GM18868 (cell line): ENCODE results near the gene PLPPR5.
"Not testable (repeated sequence)": the region's sequence is repeated elsewhere in the genome, so short reads cannot be mapped to it uniquely, and the experiment has no call there.

Experiments used
- ATAC-seq: cut with Tn5 transposase; IDR thresholded peaks from one replicate; pipeline ENCODE4 v1.9.1; 2021; ENCODE audit warnings: mild to moderate bottlenecking, moderate library complexity; ENCODE audit not compliant: unreplicated experiment

PLPPR5 gene, protein sequence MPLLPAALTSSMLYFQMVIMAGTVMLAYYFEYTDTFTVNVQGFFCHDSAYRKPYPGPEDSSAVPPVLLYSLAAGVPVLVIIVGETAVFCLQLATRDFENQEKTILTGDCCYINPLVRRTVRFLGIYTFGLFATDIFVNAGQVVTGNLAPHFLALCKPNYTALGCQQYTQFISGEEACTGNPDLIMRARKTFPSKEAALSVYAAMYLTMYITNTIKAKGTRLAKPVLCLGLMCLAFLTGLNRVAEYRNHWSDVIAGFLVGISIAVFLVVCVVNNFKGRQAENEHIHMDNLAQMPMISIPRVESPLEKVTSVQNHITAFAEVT

DNA sequence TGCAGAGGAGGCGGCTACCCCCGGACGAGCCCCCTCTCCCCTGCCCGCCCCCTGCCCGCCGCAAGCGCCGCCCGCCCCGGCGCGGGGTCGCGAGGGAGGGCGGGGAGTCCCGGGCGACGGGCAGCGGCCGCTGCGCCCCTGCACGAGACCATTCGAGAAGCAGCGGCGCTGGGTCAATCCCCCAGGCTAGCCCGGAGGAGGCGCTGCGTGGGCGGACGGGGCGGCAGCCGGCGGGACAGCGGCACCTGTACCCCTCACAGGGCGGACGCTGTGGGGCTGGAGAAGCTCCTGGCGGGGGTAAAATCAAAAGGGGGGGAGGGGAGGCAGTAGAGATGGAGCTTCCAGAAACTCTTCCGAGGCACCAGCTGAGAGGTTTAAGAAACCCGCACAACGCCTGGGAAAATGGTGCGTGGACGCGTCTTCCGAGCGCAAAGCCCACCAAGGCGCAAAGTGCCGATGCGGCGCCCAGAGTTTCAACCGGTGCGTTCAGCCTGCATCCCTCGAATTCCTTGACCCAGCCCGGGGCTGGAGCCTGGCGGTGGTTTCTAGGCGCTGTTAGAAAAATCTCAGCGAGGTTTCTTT is at the start of gene PLPPR5:
Gene PLPPR5, minus strand, starts transcription at position 1 of the 582 bp plus-strand sequence. CDS start 190 bp downstream, outside the sequence.
- ATAC-seq = peak; percentile 33

DNA sequence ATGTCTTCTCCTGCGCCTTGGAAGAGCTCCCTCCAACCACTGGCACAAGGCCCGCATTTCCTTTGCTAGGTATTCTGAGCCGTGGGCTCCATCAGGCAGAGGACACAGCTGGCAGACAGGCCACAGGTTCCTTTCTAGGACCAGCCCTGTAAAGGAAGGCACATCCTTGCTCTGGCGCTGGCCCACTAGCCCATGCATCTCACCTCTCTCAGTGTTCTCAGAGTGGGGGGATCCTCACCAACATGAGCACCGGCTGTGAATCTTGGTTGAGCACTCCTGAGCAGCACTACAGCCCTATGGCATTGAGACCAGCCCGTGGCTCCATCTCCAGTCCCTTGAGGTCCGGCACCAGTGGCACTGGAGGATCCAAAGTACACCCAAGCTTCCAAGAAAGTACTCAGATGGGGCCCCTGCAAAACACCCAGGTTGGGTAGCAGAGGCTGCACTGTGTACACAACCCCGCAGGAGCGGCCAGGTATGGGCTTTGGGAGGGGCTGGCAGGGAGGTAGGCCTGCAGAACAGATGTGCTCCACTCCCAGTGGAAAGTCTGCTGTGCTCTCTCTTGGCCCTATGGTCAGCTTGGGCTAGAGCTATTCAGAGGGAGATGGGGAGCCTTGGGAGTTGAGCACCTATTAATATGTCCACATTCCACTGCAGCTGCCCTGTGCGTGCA is 47.1 kb upstream of the PLPPR5 start:
- no peak for ATAC-seq

DNA sequence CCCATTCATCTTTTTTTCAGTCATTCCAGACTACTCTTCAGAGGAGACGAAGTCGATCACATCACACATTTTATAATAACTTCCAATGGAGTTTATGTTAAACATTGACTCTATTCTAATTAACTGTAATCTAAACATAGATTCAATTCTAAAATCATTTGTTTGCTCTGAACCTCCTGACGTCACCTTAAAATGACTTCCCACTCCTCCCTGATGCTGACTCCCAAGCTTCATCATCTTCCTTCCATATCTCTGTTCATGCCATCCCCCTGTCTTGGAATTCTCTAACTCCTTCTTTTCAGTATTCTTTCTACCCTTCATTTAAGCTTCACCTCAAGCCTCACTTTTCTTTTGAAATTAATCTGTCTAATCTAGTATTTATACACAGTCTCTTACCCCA is 45.1 kb upstream of the PLPPR5 start:
- no peak for ATAC-seq

DNA sequence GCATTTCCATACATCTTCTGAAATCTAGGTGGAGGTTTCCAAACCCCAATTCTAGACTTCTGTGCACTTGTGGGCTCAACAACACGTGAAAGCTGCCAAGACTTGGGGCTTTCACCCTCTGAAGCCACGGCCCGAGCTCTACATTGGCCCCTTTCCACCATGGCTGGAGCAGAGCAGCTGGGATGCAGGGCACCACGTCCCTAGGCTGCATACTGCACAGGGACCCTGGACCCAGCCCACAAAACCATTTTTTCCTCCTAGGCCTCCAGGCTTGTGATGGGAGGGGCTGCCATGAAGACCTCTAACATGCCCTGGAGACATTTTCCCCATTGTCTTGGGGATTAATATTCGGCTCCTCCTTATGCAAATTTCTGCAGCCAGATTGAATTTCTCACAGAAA is 32.1 kb upstream of the PLPPR5 start:
- not testable (repeated sequence) for ATAC-seq

DNA sequence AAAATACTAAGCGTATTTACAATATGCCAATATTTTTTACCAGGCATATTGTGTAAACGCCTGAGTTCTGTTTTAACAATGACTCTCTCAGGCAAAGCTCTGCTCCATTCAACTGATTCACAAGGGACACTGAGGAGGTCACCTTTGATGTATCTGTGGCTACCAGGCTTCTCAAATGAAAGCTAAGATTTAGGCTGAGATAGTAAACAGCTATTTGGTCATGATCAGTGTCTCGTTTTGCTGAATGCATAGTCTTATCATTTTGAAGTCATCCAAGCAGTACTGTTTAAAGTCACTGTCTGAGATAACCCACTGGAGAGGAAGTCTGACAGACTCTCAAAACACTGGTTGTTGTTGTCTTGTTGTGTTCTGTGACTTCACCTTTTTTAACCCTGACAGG is 13.7 kb upstream of the PLPPR5 start:
- no peak for ATAC-seq

DNA sequence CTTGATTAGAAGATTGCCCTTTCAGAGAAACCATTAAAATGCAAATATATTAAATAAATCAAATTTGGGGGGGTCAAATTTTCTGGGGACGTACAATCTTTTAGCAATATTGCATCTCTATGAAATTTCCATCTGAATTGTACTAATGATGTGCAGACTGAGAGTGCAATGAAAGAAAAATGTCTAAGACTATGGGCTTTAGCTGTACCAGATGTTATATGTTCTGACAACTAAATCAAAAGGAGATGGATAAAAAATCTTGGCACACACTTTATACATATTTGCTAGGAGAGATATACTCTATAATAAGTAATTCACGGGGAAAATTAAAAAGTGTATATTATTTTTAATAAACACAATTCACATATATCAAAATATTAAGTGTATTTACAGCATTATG is 13.0 kb upstream of the PLPPR5 start:
- no peak for ATAC-seq

DNA sequence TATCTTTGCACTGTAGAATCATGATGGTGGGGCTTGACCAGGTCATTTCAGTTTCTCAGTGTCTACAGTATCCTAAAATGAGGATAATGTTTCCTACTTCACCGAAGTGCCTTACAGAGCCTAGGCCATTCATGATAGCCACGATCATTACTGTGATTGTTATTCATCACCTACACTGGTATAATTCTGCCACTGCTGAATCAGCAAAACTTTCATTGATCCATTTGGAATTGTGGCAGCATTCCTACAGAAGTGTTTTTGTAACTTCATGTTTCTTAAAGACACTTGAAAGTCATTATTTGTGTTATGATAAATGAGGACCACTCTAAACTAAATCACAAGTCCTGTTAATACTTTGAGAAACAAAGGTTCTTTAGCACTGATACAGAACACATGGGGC is 6.0 kb upstream of the PLPPR5 start:
- no peak for ATAC-seq

DNA sequence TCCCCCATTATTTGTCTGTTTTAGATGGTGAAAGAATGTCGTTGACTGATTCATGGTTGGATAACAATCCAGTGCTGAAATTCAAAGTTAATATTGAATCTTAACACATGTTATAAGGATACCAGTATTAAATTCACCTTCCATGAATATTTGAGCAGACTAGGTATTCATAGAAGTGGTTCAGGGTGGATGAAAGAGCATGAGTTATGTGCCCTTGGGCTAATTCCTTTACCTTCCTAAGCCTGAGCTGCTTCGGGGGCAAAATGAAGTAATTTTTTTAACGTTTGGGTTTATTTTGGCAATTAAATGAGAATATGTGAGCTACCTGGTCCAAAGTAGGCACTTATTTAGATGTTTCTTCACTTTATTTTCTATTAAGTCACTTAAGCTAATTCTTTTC is 2.7 kb upstream of the PLPPR5 start:
- no peak for ATAC-seq

DNA sequence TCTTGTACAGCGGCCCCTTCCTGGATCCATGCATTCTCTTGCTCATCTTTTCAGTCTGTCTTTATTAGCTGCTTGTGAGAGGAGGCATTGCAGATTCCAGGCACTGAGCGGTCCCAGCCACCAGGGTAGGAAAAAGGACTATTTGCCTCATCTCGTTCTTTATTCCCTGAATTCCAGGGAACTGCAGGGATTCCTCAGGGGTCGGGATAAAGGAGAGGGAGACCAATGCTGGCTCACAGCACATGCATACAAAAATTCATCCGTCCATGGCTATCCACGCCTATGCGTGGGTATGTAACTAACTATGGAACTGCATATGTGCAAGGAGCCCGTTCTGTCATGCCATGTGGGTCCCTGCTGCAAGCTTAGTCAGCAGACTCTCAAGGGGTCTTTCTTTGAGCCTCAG is 879 bp upstream of the PLPPR5 start:
- no peak for ATAC-seq

DNA sequence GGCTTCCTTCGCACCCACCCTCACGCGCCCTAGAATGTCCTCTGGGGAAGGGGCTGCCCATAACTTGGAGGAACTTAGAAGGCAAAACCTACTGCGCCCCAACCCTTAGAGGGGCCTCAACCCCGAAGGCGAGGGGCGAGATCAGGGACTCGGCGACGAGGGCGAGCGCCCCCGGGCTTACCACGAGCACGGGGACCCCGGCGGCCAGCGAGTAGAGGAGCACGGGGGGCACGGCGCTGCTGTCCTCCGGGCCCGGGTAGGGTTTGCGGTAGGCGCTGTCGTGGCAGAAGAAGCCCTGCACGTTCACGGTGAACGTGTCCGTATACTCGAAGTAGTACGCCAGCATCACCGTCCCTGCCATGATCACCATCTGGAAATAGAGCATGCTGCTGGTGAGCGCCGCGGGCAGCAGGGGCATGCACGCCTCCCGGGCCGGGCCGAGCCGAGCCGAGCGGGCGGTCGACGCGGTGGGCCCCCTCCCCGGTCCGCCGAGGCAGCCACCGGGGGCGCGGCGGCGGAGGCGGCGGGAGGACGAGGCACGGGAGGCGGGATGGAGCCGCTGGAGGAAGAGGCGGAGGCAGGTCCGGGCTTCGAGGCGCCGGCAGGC is 304 bp downstream of the PLPPR5 start:
- peak; percentile 39 for ATAC-seq

DNA sequence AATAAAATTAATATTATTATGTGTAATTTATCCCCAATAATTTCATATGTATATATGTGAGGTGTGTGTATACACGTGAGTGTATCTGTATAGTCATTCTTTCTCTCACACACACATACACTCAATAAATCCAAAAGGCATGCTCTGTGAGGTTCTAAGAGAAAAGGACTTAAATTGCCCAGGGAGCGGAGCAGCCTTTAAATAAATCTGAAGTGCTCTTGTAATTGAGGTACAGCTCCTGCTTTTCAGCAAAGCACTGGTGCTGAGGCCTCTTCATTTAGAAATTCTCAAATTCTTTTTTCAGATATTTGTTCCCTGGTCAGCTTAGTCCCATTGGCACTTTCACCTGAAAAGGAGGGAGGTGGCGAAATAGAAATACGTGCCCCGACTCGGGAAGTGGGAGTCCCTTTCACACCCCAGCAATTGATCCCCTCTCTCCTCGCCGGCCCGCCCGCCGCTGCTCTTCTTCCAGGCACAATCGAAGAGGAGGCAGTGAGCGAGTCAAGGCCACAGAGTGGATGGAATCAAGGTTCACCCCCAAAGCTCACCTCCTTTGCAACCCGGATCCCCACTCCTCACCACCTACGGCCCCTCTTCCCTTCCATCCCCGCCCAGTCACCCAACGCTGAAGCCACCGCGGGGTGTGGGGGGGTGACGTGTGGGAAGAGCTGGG is 944 bp downstream of the PLPPR5 start:
- no peak for ATAC-seq

DNA sequence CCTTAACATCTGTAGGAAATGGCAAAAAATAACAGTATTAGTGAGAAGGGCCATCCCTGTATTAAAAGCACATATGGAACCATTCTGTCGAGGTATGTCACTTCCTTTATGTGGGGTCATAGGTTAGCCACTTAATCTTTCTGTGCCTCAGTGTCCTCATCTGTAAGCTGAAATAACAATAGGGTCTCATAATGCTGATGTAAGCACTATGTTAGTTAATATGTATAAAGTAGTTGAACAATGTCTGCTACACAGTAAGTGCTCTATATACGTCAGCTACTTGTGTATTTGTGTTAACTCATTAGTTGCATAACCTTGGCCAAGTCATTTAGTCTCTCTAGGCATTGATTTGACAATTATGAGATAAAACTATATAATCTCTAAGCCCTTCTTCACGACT is 11.8 kb downstream of the PLPPR5 start:
- ATAC-seq = no peak

DNA sequence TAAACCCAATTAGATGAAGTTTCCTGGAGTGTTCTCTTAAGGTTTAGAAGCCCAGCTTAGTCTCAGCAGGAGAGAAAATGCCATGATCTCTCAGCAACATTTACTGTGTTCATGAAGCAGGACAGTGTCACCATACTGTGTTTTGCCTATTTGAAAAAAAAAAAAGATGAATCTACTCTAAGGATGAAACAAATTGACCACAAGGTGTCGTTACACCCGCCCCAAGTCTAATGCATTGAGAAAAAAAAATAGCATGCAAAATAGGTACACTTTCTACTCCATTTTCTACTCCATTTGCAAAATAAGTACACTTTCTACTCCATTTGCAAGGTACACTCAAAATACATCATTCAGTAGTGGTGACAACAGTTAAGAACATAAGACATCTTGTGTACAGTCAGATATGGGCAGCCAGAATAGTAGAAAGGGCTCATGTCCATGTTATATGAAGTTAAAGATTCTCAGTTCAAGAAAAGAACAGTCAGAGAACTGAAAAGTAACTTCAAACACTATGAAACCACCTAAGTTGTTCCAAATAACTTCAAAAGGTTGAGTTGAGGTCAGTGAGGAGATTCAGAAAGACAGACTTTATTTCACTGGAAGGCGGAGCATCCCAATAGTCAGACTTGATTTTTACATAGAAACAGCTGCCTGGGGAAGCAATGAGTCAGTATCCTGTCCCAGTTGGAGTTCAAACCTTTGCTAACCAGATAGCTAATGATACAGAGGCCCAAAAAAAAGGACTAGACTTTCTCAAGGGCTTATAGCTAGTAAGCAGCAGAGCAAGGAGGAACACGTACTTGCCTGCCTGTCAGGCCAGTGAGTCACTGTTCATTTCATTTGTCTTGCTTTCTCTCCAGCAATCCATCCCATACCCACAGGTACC is 13.3 kb downstream of the PLPPR5 start:
- ATAC-seq = peak; percentile 75

DNA sequence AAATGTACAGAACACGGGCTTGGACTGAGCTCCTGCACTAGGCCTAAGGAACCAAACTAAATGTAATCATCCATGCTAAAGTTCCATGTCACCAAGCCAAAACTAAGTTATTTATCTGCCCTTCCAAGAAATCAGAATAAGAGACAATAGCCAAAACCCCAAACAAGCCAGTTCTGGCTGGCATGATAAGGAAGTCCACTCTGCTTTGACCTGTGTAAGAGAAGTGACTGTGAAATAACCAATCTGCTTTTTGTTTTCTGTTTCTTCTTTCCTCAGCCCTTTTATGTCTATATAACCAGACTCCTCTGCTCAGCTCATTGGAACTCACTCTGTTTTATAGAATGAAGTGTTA is 15.1 kb downstream of the PLPPR5 start:
- ATAC-seq = no peak

DNA sequence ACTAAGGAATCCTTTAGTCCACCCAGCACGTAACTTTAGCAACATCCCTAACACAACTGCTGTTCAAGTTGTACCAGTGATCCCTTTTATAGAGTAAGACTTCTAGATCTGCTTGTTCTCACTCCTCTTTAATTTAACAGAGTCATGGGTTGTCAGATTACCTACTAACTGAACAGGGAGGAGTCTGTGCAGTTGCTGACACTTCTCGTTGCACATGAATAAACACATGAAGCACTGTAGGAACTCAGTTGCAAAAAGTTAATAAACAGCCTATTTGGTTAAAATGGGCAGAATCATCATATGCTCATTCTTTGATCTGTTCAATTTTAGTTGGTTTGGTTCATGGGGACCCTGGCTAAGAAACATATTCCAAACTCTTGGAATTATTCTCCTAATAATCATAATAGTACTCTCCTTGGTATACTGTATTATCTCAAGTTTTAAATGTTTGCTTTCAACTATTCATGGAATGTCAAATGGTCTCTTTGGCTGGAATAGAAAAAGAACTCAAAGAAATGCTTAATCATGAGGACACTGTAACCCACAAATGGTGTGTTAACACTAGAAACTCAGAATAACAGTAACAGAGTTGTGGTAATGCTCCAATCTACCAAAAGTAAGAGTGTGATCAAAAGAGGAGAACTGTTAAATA is 15.6 kb downstream of the PLPPR5 start:
- no peak for ATAC-seq

DNA sequence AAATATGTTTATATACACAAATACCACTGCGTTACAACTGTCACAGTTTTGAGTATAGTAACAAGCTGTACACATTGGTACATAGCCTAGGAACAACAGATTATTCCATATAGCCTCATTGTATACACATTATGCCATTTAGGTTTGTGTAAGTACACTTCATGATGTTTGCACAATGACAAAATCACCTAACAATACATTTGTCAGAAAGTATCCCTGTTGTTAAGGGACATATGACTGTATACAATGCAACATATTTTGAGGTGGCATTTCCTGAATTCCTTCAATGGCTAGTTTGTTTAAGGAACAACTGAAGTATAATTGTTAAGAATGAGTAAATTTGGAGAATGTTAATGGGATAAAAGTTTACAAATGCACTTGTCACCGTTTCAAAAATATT is 19.0 kb downstream of the PLPPR5 start:
- no peak for ATAC-seq

DNA sequence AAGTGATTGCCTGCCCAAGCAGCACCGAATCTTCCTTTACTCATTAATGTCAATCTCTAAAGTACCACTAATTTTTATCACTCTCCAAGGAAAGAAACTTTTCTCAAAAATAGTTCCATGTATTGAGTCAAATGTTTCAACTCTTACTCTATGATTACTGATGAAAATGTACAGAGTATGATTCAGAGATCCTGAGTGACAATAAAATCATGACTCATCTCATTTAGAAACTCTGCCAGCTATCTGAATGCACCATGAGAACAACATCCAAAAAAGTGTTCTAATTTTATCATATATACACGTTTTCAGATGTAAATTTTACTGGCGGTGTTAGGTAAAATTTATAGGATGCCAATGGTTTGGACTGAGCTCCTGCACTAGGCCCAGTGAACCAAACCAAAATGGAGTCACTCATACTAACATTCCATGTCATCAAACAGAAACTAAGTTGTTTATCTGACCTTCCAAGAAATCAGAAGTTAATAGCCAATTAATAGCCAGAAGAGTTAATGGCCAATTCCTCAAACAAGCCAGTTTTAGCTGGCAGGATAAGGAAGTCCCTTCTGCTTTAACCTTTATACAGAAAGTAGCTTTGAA is 22.6 kb downstream of the PLPPR5 start:
- no peak for ATAC-seq

DNA sequence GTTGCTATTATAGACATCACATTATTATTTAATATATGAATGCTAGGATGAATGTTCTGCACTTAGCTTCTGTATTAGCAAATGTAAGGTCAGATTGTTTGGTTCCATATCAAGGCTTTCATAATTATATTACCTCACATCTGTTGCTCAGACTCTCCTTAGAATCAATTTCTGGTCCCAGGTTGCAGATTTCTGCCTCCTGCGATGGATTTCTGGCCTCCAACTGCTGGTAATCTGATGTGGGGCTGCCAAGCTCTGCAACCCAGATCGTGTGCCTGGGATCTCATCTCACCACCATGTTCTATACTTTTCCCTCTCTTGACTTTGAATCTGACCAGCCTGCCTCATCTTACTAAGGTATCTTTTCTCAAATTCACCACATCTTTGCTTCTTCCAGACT is 25.2 kb downstream of the PLPPR5 start:
- ATAC-seq = no peak

DNA sequence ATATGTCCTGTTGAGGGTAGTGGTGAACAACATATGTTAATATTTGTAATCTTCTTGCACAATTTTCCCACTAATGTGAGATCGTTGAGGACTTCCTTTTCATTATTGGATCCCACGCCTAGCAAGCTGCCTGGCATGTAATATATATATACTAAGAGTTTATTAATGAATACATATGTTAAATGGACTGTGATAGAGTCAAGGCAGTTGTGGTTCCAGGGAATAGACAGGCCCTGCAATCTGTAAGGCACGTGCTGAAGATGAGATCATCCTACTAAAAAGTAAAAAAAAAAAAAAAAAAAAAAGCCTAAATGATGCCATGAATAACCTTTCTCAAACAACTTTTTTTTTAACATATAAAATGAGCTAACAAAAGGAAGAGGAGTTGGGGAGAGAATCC is 28.9 kb downstream of the PLPPR5 start:
- no peak for ATAC-seq

DNA sequence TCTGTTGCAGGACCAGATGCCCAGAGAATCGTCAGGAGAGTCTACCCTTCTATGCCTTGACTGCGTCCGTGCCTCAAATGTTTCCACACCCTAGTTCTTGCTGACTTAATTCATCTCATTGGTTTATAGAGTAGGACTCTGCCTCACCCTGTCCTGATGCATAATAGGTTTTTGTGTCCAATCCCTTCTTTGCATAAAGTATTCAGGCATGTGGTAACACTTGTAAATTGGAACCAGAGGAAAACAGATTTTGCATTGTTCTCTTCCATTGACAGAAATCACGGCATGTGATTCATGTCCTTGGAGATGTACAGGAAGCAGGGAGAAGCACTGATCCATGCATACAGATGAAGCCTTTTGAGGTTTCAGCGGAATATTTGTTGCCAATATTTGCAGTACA is 29.5 kb downstream of the PLPPR5 start:
- ATAC-seq = no peak
